ENCODE measurements around the gene NAPB. TPM values are rescaled to one million over a fixed set of nuclear protein-coding genes. Genes with fewer than 3 reads are reported as not detected.

The NAPB gene
- total RNA-seq, 4 donors from 2014 or later = 7.0 to 14.8 (median 13.1) TPM

- DNase-seq (ENCODE audit: low spot score) (no peak), ATAC-seq (ENCODE audit: low FRiP score) (no peak)
- TF ChIP-seq CTCF (IDR thresholded peaks at IDR 0.05) = no peak
Measured at GRCh38 chr20:23337312-23337711, 84.0 kb downstream of the NAPB start.

- TF ChIP-seq CTCF (IDR thresholded peaks at IDR 0.05) = no peak
- no peak for ATAC-seq (ENCODE audit: low FRiP score)
Measured at GRCh38 chr20:23336476-23336875, 84.8 kb downstream of the NAPB start.

DNA sequence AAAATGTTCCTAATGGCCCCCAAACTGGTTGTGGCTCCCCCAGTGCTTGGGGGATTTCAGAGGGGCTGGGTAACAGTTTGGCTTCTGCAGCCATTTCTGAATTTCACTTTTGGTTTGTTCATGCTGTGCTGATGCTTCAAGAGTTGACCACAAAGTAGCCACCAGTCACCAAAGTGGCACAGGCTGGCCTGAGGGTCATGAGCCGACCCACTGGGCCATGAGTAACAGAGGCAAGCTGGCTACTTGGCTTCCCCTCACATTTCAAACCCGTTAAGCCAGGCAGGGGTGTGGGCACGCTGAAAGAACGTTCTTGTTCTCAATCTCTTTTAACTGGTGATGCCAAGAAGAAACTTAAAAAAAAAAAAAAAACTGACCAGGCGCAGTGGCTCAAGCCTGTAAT lies 85.8 kb downstream of the NAPB start:
- DNase-seq (ENCODE audit: low spot score) = no peak
- ATAC-seq (ENCODE audit: low FRiP score) = no peak
- no peak for TF ChIP-seq CTCF (IDR thresholded peaks at IDR 0.05)

More at GRCh38 chr20:23336476-23336875, 84.8 kb downstream of the NAPB start:
- DNase-seq (ENCODE audit: low spot score) = no peak

DNA sequence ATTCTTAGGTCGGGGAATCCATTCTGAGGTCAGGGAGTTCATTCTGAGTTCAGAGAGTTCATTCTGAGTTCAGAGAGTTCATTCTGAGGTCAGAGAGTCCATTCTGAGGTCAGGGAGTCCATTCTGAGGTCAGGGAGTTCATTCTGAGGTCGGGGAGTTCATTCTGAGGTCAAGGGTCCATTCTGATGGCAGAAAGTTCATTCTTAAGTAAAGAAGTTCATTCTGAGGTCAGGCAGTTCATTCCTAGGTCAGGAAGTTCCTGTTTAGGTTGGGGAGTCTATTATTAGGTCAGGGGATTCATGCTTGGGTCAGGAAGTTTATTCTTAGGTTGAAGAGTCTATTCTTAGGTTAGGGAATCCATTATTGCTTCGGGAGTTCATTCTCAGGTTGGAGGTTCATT lies 87.2 kb downstream of the NAPB start:
- no peak for TF ChIP-seq CTCF (IDR thresholded peaks at IDR 0.05)
- no peak for ATAC-seq (ENCODE audit: low FRiP score)
- no peak for DNase-seq (ENCODE audit: low spot score)

DNA sequence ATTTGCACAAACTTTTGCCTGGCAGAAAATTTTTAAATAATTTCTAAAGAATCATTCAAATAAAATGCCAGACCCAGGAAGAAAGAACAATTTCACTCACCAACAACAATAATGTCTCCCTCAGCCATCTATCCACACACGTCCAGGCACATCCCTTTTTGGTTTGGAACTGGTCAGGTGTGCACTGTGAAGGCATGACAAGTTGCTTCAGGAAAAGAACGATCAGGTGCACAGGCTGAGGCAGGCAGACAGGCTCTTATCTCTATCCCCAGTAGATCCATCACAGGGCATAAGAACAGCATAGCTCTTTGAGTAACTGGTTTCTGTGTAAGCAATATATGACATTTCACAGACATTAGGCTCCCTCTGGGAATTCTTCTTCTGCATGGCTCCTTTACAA lies 88.8 kb downstream of the NAPB start:
- no peak for TF ChIP-seq CTCF (IDR thresholded peaks at IDR 0.05)
- DNase-seq (ENCODE audit: low spot score) (no peak), ATAC-seq (ENCODE audit: low FRiP score) (no peak)

GRCh38 chr20:23331450-23332350 lies 89.6 kb downstream of the NAPB start:
- ATAC-seq (ENCODE audit: low FRiP score) (no peak), DNase-seq (ENCODE audit: low spot score) (no peak)
- TF ChIP-seq CTCF (IDR thresholded peaks at IDR 0.05) = no peak
